HG03520 (cell line): ENCODE measurements around the gene GJB4.
"Not testable (repeated sequence)": the region's sequence is repeated elsewhere in the genome, so short reads cannot be mapped to it uniquely, and the experiment has no call there.

Experiments
- ATAC-seq: cut with Tn5 transposase; IDR thresholded peaks from one replicate; pipeline ENCODE4 v1.9.1; 2021; ENCODE audit warnings: mild to moderate bottlenecking, moderate library complexity; ENCODE audit not compliant: unreplicated experiment

GJB4 gene

GRCh38 chr1:34759503-34760357, at the start of gene GJB4:
Gene GJB4 (plus strand): TSS chr1:34759740. CDS start chr1:34761255, 1,515 bp downstream.
- ATAC-seq = no peak

GRCh38 chr1:34710812-34711211, 48.7 kb upstream of the GJB4 start:
- no peak for ATAC-seq

- no peak for ATAC-seq
These were observed 48.1 kb upstream of the GJB4 start for GRCh38 chr1:34711485-34711884.

GRCh38 chr1:34712007-34712688, 47.4 kb upstream of the GJB4 start:
- ATAC-seq = no peak

- no peak for ATAC-seq
These were observed 46.1 kb upstream of the GJB4 start for GRCh38 chr1:34713443-34713842.

GRCh38 chr1:34714386-34714785, 45.2 kb upstream of the GJB4 start:
- no peak for ATAC-seq

GRCh38 chr1:34715139-34715538, 44.4 kb upstream of the GJB4 start:
- no peak for ATAC-seq

- no peak for ATAC-seq
These were observed 38.3 kb upstream of the GJB4 start for GRCh38 chr1:34721241-34721640.

- ATAC-seq = no peak
These were observed 37.7 kb upstream of the GJB4 start for GRCh38 chr1:34721646-34722355.

GRCh38 chr1:34726861-34727260, 32.7 kb upstream of the GJB4 start:
- no peak for ATAC-seq

GRCh38 chr1:34730485-34730884, 29.1 kb upstream of the GJB4 start:
- ATAC-seq = no peak

GRCh38 chr1:34732831-34733230, 26.7 kb upstream of the GJB4 start:
- ATAC-seq = not testable (repeated sequence)

GRCh38 chr1:34736692-34737091, 22.8 kb upstream of the GJB4 start:
- ATAC-seq = no peak

- ATAC-seq = not testable (repeated sequence)
These were observed 22.3 kb upstream of the GJB4 start for GRCh38 chr1:34737236-34737635.

- no peak for ATAC-seq
These were observed 19.9 kb upstream of the GJB4 start for GRCh38 chr1:34739613-34740012.

GRCh38 chr1:34740161-34740868, 19.2 kb upstream of the GJB4 start:
- ATAC-seq = no peak

GRCh38 chr1:34742667-34743270, 16.8 kb upstream of the GJB4 start:
- ATAC-seq = no peak

GRCh38 chr1:34743775-34744174, 15.8 kb upstream of the GJB4 start:
- ATAC-seq = no peak

- no peak for ATAC-seq
These were observed 14.7 kb upstream of the GJB4 start for GRCh38 chr1:34744851-34745250.

- no peak for ATAC-seq
These were observed 13.9 kb upstream of the GJB4 start for GRCh38 chr1:34745666-34746065.

GRCh38 chr1:34746101-34746500, 13.4 kb upstream of the GJB4 start:
- ATAC-seq = no peak
